ENCODE results near the gene REEP6.
A peak's percentile ranks its signal among the peaks of the same experiment; 100 is the strongest.

Gene REEP6

GRCh38 chr19:1466461-1467214 lies 24.3 kb upstream of the REEP6 start:
- Mint-ChIP-seq H3K27ac (no peak overlapping the region), H3K36me3 (ENCODE audit: low read depth) (no peaks in the 10 kb centered on the region), H3K27me3 (peaks cover 13% of the 10 kb centered on the region), H3K4me1 (ENCODE audit: low read depth) (peaks cover 10% of the 10 kb centered on the region), H3K4me3 (no peak overlapping the region), H3K9me3 (no peaks in the 10 kb centered on the region)
- DNase-seq: peak; percentile 42

- Mint-ChIP-seq H3K36me3 (ENCODE audit: low read depth) (no peaks in the 10 kb centered on the region), H3K27me3 (peaks cover 13% of the 10 kb centered on the region), H3K9me3 (no peaks in the 10 kb centered on the region), H3K4me1 (ENCODE audit: low read depth) (peaks cover 15% of the 10 kb centered on the region), H3K4me3 (no peak overlapping the region), H3K27ac (no peak overlapping the region)
- no peak for DNase-seq
These were observed 23.8 kb upstream of the REEP6 start for GRCh38 chr19:1467215-1467489.

- no peak overlapping the region for H3K4me3 Mint-ChIP-seq
- H3K27ac Mint-ChIP-seq: no peak overlapping the region
- H3K4me1 Mint-ChIP-seq (ENCODE audit: low read depth): peaks cover 16% of the 10 kb centered on the region
- H3K9me3 Mint-ChIP-seq: no peaks in the 10 kb centered on the region
- H3K36me3 Mint-ChIP-seq (ENCODE audit: low read depth): no peaks in the 10 kb centered on the region
- peak; percentile 46 for DNase-seq
- peaks cover 13% of the 10 kb centered on the region for H3K27me3 Mint-ChIP-seq
These were observed 23.3 kb upstream of the REEP6 start for GRCh38 chr19:1467490-1468273.

GRCh38 chr19:1468274-1468820 lies 22.6 kb upstream of the REEP6 start:
- peaks cover 19% of the 10 kb centered on the region for H3K4me1 Mint-ChIP-seq (ENCODE audit: low read depth)

GRCh38 chr19:1468821-1469254 lies 22.1 kb upstream of the REEP6 start:
- Mint-ChIP-seq H3K27ac (peak overlapping the region; percentile 29), H3K4me1 (ENCODE audit: low read depth) (peaks cover 19% of the 10 kb centered on the region), H3K4me3 (peak overlapping the region; percentile 44), H3K36me3 (ENCODE audit: low read depth) (peaks cover 2% of the 10 kb centered on the region), H3K9me3 (no peaks in the 10 kb centered on the region), H3K27me3 (peaks cover 13% of the 10 kb centered on the region)
- DNase-seq: peak; percentile 72

More at GRCh38 chr19:1468274-1468820, 22.6 kb upstream of the REEP6 start:
- peak; percentile 57 for DNase-seq
- Mint-ChIP-seq H3K27ac (no peak overlapping the region), H3K4me3 (peak overlapping the region; percentile 44), H3K9me3 (no peaks in the 10 kb centered on the region), H3K36me3 (ENCODE audit: low read depth) (peaks cover under 1% of the 10 kb centered on the region), H3K27me3 (peaks cover 13% of the 10 kb centered on the region)

GRCh38 chr19:1469255-1470054 lies 21.5 kb upstream of the REEP6 start:
- Mint-ChIP-seq H3K27ac (no peak overlapping the region), H3K9me3 (no peaks in the 10 kb centered on the region), H3K27me3 (peaks cover 13% of the 10 kb centered on the region), H3K4me1 (ENCODE audit: low read depth) (peaks cover 19% of the 10 kb centered on the region), H3K36me3 (ENCODE audit: low read depth) (peaks cover 4% of the 10 kb centered on the region), H3K4me3 (no peak overlapping the region)
- peak; percentile 62 for DNase-seq

GRCh38 chr19:1470055-1470304 lies 21.0 kb upstream of the REEP6 start:
- Mint-ChIP-seq H3K4me3 (peak overlapping the region; percentile 44), H3K36me3 (ENCODE audit: low read depth) (peaks cover 6% of the 10 kb centered on the region), H3K9me3 (no peaks in the 10 kb centered on the region), H3K27me3 (peaks cover 11% of the 10 kb centered on the region), H3K4me1 (ENCODE audit: low read depth) (peaks cover 19% of the 10 kb centered on the region), H3K27ac (peak overlapping the region; percentile 82)
- no peak for DNase-seq

- peak overlapping the region; percentile 46 for H3K4me3 Mint-ChIP-seq
- peaks cover 11% of the 10 kb centered on the region for H3K36me3 Mint-ChIP-seq (ENCODE audit: low read depth)
- H3K9me3 Mint-ChIP-seq: no peaks in the 10 kb centered on the region
- H3K4me1 Mint-ChIP-seq (ENCODE audit: low read depth): peaks cover 19% of the 10 kb centered on the region
- peak; percentile 84 for DNase-seq
- peak overlapping the region; percentile 82 for H3K27ac Mint-ChIP-seq
- H3K27me3 Mint-ChIP-seq: peaks cover 11% of the 10 kb centered on the region
These were observed 20.5 kb upstream of the REEP6 start for GRCh38 chr19:1470305-1471009.

GRCh38 chr19:1471010-1471514 lies 19.9 kb upstream of the REEP6 start:
- no peak overlapping the region for H3K27ac Mint-ChIP-seq
- H3K4me1 Mint-ChIP-seq (ENCODE audit: low read depth): peaks cover 23% of the 10 kb centered on the region
- DNase-seq: peak; percentile 56
- H3K9me3 Mint-ChIP-seq: no peaks in the 10 kb centered on the region
- peaks cover 16% of the 10 kb centered on the region for H3K36me3 Mint-ChIP-seq (ENCODE audit: low read depth)
- H3K4me3 Mint-ChIP-seq: peak overlapping the region; percentile 46
- peaks cover 11% of the 10 kb centered on the region for H3K27me3 Mint-ChIP-seq

- H3K9me3 Mint-ChIP-seq: no peaks in the 10 kb centered on the region
- no peak for DNase-seq
- H3K27ac Mint-ChIP-seq: no peak overlapping the region
- peaks cover 28% of the 10 kb centered on the region for H3K4me1 Mint-ChIP-seq (ENCODE audit: low read depth)
- peak overlapping the region; percentile 46 for H3K4me3 Mint-ChIP-seq
- H3K27me3 Mint-ChIP-seq: peaks cover 9% of the 10 kb centered on the region
- peaks cover 22% of the 10 kb centered on the region for H3K36me3 Mint-ChIP-seq (ENCODE audit: low read depth)
These were observed 19.3 kb upstream of the REEP6 start for GRCh38 chr19:1471515-1472160.

GRCh38 chr19:1472231-1473084 lies 18.5 kb upstream of the REEP6 start:
- Mint-ChIP-seq H3K27me3 (peaks cover 6% of the 10 kb centered on the region), H3K4me3 (no peak overlapping the region), H3K9me3 (no peaks in the 10 kb centered on the region), H3K27ac (no peak overlapping the region), H3K4me1 (ENCODE audit: low read depth) (peaks cover 36% of the 10 kb centered on the region), H3K36me3 (ENCODE audit: low read depth) (peaks cover 30% of the 10 kb centered on the region)
- no peak for DNase-seq

- no peak overlapping the region for H3K27ac Mint-ChIP-seq
- DNase-seq: no peak
- peaks cover 33% of the 10 kb centered on the region for H3K36me3 Mint-ChIP-seq (ENCODE audit: low read depth)
- peaks cover 4% of the 10 kb centered on the region for H3K27me3 Mint-ChIP-seq
- no peak overlapping the region for H3K4me3 Mint-ChIP-seq
- H3K4me1 Mint-ChIP-seq (ENCODE audit: low read depth): peaks cover 40% of the 10 kb centered on the region
- no peaks in the 10 kb centered on the region for H3K9me3 Mint-ChIP-seq
These were observed 17.7 kb upstream of the REEP6 start for GRCh38 chr19:1473085-1473851.

All from activated T-cell treated with anti-CD3 and anti-CD28 coated beads, Interleukin-2, amount 50 U/mL, for 24 hours (primary cell).